ENCODE results near the gene NEUROG3.
"Not testable (repeated sequence)": the region's sequence is repeated elsewhere in the genome, so short reads cannot be mapped to it uniquely, and the experiment has no call there.

Gene NEUROG3

GRCh38 chr10:69571618-69572158 is 1.5 kb downstream of the NEUROG3 start:
- no peak for DNase-seq

GRCh38 chr10:69570050-69570816 is 3.0 kb downstream of the NEUROG3 start:
- DNase-seq = no peak

- no peak for DNase-seq
Observed at GRCh38 chr10:69569396-69569934, 3.8 kb downstream of the NEUROG3 start.

- DNase-seq = no peak
Observed at GRCh38 chr10:69568472-69569395, 4.5 kb downstream of the NEUROG3 start.

GRCh38 chr10:69567920-69568319 is 5.3 kb downstream of the NEUROG3 start:
- peak; percentile 44 to 58 for DNase-seq

- DNase-seq = no peak
Observed at GRCh38 chr10:69562731-69563254, 10.4 kb downstream of the NEUROG3 start.

DNA sequence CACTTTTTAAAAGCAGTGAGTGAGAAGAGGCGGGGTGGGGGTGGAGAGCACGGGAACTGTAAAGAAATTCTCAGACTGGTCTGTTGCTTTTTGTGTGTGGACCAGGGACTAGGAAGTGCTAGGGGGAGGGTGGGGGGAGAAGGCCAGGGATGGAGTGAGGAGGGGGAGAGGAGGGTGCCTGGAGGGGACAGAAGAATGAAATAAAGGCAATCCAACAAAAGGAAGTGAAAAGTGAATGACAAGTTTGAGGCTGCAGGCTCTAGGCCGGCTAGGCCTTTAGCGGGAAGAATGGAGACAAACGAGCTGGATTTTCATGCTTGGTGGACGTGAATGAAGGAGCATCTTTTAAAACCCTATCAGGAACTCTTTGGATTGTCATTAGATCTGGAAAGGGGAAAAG is 13.7 kb downstream of the NEUROG3 start:
- DNase-seq = no peak

DNA sequence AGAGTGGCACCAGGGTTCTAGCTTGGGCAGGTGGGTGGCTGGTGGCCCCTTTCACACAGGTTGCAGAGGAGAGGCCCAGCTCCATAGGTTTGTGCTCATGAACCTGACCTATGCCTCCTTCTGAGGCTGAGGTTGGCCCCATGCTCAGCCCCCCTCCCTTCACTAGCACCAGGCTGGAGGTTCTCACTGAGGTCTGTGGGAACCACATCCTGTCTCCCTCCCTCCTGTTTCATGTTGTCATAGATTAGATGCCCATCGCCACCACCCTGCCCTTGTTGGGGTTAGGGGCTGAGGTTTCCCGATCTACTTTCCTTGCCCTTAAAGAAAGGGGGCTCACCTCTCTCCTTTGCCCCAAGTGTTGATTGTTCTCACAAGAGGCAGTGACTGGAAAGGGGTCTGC is 14.7 kb downstream of the NEUROG3 start:
- DNase-seq = no peak

- no peak for DNase-seq
Observed at GRCh38 chr10:69554611-69555010, 18.6 kb downstream of the NEUROG3 start.

GRCh38 chr10:69553328-69553727 is 19.9 kb downstream of the NEUROG3 start:
- DNase-seq = no peak

- no peak for DNase-seq
Observed at GRCh38 chr10:69552268-69552667, 21.0 kb downstream of the NEUROG3 start.

GRCh38 chr10:69549959-69550358 is 23.3 kb downstream of the NEUROG3 start:
- no peak for DNase-seq

DNA sequence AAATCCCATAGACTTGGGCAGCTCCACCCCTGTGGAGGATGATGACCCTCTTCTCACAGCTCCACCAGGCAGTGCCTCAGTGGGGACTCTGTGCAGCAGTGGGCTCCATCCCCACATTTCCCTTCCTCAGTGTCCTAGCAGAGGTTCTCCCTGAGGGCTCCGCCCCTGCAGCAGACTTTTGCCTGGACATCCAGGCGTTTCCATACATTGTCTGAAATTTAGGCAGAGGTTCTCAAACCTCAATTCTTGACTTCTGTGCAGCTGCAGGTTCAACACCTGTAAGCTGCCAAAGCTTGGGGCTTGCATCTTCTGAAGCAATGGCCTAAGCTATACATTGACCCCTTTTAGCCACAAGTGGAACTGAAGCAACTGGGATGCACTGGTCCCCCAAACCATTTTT is 31.8 kb downstream of the NEUROG3 start:
- no peak for DNase-seq

- DNase-seq = no peak
Observed at GRCh38 chr10:69538461-69538860, 34.8 kb downstream of the NEUROG3 start.

DNA sequence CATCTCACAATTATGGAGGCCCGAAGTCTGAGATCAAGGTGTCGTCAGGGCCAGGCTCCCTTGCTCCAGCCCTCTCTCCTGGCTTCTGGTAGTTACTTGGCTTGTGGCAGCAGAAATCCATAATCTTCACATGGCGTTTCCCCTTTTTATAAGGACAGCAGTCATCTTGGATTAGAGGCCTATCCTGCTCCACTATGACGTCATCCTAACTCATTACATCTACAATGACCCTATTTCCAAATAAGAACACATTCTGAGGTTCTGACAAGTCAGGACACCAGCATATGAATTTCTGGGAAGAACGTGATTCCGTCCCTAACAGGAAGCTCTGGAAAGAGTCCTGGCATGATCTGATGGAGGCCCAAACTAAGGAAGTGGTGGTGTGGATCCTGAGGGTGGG is 35.8 kb downstream of the NEUROG3 start:
- DNase-seq = no peak

GRCh38 chr10:69536521-69536920 is 36.7 kb downstream of the NEUROG3 start:
- not testable (repeated sequence) for DNase-seq

DNA sequence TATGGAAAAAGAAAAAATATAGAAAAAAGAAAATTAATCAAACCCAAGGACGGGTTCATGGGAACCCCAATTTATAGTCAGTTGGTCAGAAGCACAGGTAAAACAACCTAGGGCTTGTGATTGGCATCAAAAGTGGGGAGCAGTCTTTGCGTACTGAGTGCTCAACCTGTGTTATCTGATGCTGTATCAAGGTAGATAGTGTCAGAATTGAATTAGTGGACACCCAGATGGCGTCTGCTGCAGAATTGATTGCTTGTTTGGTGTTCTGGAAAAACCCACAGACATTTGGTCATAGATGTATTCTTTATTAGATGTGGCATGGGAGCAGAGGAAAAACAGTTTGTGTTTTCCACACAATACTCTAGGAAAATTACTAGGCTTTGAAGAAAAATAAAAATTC is 39.6 kb downstream of the NEUROG3 start:
- DNase-seq = no peak

DNA sequence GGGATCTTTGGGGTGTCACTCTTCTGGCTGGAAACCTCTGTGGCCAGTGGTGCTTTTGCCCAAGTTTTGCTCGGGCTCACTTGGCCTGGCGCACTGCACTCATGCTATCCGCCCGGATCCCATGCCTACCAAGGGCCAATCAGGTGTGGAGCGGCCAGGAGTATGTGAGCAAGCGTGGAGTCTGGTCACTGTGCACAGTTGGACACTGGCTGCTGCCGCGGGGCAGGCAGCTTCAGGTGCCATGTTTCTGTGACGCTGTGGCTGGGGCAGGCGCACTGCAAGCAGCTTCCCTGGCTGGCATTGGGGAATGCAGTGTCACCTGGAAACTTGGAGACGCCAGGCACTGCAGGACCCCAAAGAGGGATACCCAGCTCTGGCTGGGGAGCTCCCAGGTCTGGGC is 45.3 kb downstream of the NEUROG3 start:
- DNase-seq = no peak

Measured in activated CD4-positive, alpha-beta T cell treated with anti-CD3 and anti-CD28 coated beads, Interleukin-2, amount 50 U/mL, for 48 hours (primary cell).